Upper lobe of right lung (tissue), 1 donor: ENCODE data around the gene PELI2. TPM values are rescaled to one million over a fixed set of nuclear protein-coding genes. Genes with fewer than 3 reads are reported as not detected.

Experiments
- ATAC-seq: fragments of 200-7000 bp; cut with Tn5 transposase; one replicate; pipeline ENCODE4 v1.9.1; 2020; ENCODE audit warnings: mild to moderate bottlenecking, moderate library complexity
- DNase-seq: peaks from one replicate; pipeline ENCODE4 v3.0.0-alpha.2; 2020
- H3K27ac ChIP-seq: fragments of 200-600 bp; one replicate; pipeline ENCODE4 v1.8.0; 2022
- H3K27me3 ChIP-seq: fragments of 200-600 bp; one replicate; pipeline ENCODE4 v1.8.0; 2022; ENCODE audit warnings: mild to moderate bottlenecking
- H3K36me3 ChIP-seq: fragments of 200-600 bp; one replicate; pipeline ENCODE4 v1.8.0; 2022
- H3K4me1 ChIP-seq: fragments of 200-600 bp; one replicate; pipeline ENCODE4 v1.8.0; 2022
- H3K4me3 ChIP-seq: fragments of 200-600 bp; one replicate; pipeline ENCODE4 v1.8.0; 2022; ENCODE audit warnings: mild to moderate bottlenecking
- H3K9me3 ChIP-seq: fragments of 200-600 bp; one replicate; pipeline ENCODE4 v1.8.0; 2022
- CTCF ChIP-seq: fragments of 200-600 bp; IDR thresholded peaks from one replicate; pipeline ENCODE4 v1.8.0; 2022; ENCODE audit warnings: antibody characterized with exemption
- intact Hi-C: fragments of 100-400 bp; cut with DNase I; formaldehyde crosslinking; loops from one replicate; pipeline ENCODE4 v1.11.0; 2022
- total RNA-seq: library from RNA; stranded (reverse); fragmentation: NEBNext Ultra II Directional; extraction: Animal tissue kit (Norgen Biotek cat#: 25700); gene quantifications from one replicate; pipeline ENCODE4 v1.2.1, GENCODE V29; 2021
- donor health status: DM: no; HTN: yes; CAD: no; lungs with severe emphysema.

The PELI2 gene
- total RNA-seq, 1 donor from 2014 or later = 25.7 TPM

- Histone ChIP-seq H3K27me3 (no peaks in the 10 kb centered on the region), H3K4me3 (no peak overlapping the region), H3K9me3 (no peaks in the 10 kb centered on the region), H3K4me1 (peaks cover 7% of the 10 kb centered on the region), H3K27ac (no peak overlapping the region), H3K36me3 (peaks cover 5% of the 10 kb centered on the region)
- no peak for TF ChIP-seq CTCF
- no peak for DNase-seq
- ATAC-seq = no peak
- intact Hi-C loops = no loop called here
Observed at GRCh38 chr14:56175773-56176172, 57.6 kb downstream of the PELI2 start.

- Histone ChIP-seq H3K27ac (no peak overlapping the region), H3K36me3 (peaks cover 5% of the 10 kb centered on the region), H3K4me1 (peaks cover 7% of the 10 kb centered on the region), H3K9me3 (no peaks in the 10 kb centered on the region), H3K4me3 (no peak overlapping the region), H3K27me3 (no peaks in the 10 kb centered on the region)
- no peak for TF ChIP-seq CTCF
- intact Hi-C loops = no loop called here
- DNase-seq (no peak), ATAC-seq (no peak)
Observed at GRCh38 chr14:56176530-56176929, 58.3 kb downstream of the PELI2 start.

- Histone ChIP-seq H3K4me3 (no peak overlapping the region), H3K4me1 (peaks cover 5% of the 10 kb centered on the region)
- ATAC-seq = no peak
Observed at GRCh38 chr14:56177036-56177435, 58.8 kb downstream of the PELI2 start.

GRCh38 chr14:56180754-56181542 is 62.7 kb downstream of the PELI2 start:
- Histone ChIP-seq H3K27me3 (no peaks in the 10 kb centered on the region), H3K4me1 (no peaks in the 10 kb centered on the region), H3K36me3 (peaks cover 5% of the 10 kb centered on the region), H3K27ac (no peak overlapping the region), H3K9me3 (no peaks in the 10 kb centered on the region), H3K4me3 (no peak overlapping the region)
- ATAC-seq (no peak), DNase-seq (no peak)
- intact Hi-C loops = no loop called here
- no peak for TF ChIP-seq CTCF

More at GRCh38 chr14:56177036-56177435, 58.8 kb downstream of the PELI2 start:
- DNase-seq = no peak
- Histone ChIP-seq H3K27me3 (no peaks in the 10 kb centered on the region), H3K27ac (no peak overlapping the region), H3K36me3 (peaks cover 5% of the 10 kb centered on the region), H3K9me3 (no peaks in the 10 kb centered on the region)
- no peak for TF ChIP-seq CTCF
- intact Hi-C loops = no loop called here

- no peaks in the 10 kb centered on the region for H3K27me3 ChIP-seq
- ATAC-seq = peak; percentile 67
- TF ChIP-seq CTCF = no peak
- no peaks in the 10 kb centered on the region for H3K9me3 ChIP-seq
- intact Hi-C loops = no loop called here
- H3K4me3 ChIP-seq = no peak overlapping the region
- H3K36me3 ChIP-seq = peaks cover 5% of the 10 kb centered on the region
- H3K27ac ChIP-seq = no peak overlapping the region
- no peak for DNase-seq
- H3K4me1 ChIP-seq = no peaks in the 10 kb centered on the region
Observed at GRCh38 chr14:56181681-56182085, 63.5 kb downstream of the PELI2 start.
